ENCODE results near the gene MTX1. TPM values are rescaled to one million over a fixed set of nuclear protein-coding genes. Genes with fewer than 3 reads are reported as not detected.
"Not testable (repeated sequence)": the region's sequence is repeated elsewhere in the genome, so short reads cannot be mapped to it uniquely, and the experiment has no call there.

The MTX1 gene
- total and polyA plus RNA-seq, 3 donors from 2014 or later: 77.1 to 161 (median 118) TPM

DNA sequence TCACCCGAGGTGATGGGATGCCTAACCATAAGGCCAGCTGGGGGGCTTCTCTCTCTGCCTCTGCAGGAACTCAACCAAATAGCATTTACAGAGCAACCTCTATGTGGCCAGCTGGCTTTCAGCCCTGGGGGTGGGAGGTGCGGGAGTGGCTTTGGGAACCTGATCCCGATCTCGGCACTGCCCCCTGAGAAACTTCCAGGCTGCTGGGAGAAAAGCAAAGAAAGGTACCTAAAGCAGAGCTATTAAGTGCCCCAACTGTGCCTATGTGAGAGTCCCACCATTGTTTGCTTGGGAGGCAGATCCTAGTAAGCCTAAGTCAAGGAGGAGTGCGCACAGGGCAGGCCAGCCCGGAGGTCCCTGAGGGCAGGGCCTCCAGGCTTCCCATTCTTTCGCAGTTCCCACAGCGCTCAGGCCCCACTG is 42.4 kb upstream of the MTX1 start:
- Histone ChIP-seq H3K4me1 (peaks cover 22% of the 10 kb centered on the region), H3K9me3 (no peaks in the 10 kb centered on the region), H3K27me3 (no peaks in the 10 kb centered on the region), H3K4me3 (no peak overlapping the region), H3K27ac (no peak overlapping the region), H3K36me3 (ENCODE audit: low read depth, missing control alignments) (no peaks in the 10 kb centered on the region)
- TF ChIP-seq CTCF (IDR thresholded peaks at IDR 0.05) (no peak), POLR2A (IDR thresholded peaks at IDR 0.05) (no peak)
- intact Hi-C loops (cut with DNase I; ENCODE audit: low total_unique reads): loop anchor here (5.0 kb wide), 1 partner anchor 74 kb away; no protein-coding TSS in a partner anchor
- 42% methylated on average over 8 of the region's 8 CpGs for WGBS, 2 donors
- DNase-seq: no peak

GRCh38 chr1:155166471-155167165 is 41.9 kb upstream of the MTX1 start:
- no peaks in the 10 kb centered on the region for H3K27me3 ChIP-seq
- no peaks in the 10 kb centered on the region for H3K9me3 ChIP-seq
- WGBS, 2 donors: 6 to 7% methylated on average over 17 to 27 of the region's 27 CpGs
- no peaks in the 10 kb centered on the region for H3K36me3 ChIP-seq (ENCODE audit: low read depth, missing control alignments)
- H3K4me1 ChIP-seq: peaks cover 22% of the 10 kb centered on the region
- intact Hi-C loops (cut with DNase I; ENCODE audit: low total_unique reads): loop anchor here (5.0 kb wide), 1 partner anchor 74 kb away; no protein-coding TSS in a partner anchor
- no peak for TF ChIP-seq POLR2A (IDR thresholded peaks at IDR 0.05)
- DNase-seq: peak; percentile 50
- no peak overlapping the region for H3K27ac ChIP-seq
- no peak overlapping the region for H3K4me3 ChIP-seq

DNA sequence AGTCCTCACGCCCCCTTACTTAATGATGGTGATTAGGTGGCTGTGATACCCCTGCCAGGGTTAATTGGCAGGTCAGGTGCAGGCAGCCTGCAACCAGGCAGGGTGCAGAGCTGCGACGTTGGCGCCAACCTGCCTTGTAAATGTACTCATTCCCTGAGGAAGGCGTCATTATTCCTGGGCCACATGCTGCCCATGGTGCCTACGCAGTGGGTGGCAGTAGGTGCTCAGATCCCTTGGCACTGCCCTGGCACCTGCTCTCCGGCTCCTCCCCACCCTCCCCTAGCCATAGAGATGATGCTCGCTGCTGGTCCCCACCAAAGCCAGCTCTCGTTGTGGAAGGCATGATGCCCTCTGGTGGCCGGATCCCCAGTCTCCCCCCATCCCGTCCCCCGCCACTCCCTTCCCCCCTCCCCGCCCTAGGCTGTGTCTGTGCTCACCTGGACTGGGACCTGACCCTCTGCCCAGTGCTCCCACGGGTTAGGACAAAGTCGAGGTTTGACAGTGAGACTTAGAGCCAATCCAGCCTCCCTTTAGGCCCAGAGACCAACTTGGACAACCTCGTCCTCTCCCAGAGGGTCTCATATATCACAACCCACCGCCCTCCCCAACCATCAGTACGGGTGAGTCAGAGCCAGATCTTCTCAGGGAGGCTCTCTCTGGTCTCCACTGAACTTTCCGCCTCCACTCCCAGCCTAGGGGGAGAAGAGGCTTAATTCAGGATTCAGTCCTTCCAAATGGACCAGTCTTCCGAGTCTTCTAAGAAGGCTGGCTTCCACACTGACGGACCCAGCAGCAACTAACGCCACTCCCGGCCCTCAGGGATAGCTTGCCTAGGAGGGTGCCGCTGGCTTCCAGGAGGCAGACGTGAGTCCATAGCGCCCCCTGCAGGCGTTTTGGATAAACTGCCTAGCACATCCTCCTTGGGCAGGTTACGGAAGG is 41.1 kb upstream of the MTX1 start:
- intact Hi-C loops (cut with DNase I; ENCODE audit: low total_unique reads): loop anchor here (5.0 kb wide), 1 partner anchor 75 kb away; no protein-coding TSS in a partner anchor
- H3K27ac ChIP-seq: peak overlapping the region in 1 of 2 donors; percentile 45
- H3K36me3 ChIP-seq (ENCODE audit: low read depth, missing control alignments): no peaks in the 10 kb centered on the region
- no peaks in the 10 kb centered on the region for H3K27me3 ChIP-seq
- TF ChIP-seq POLR2A (IDR thresholded peaks at IDR 0.05) (no peak), CTCF (IDR thresholded peaks at IDR 0.05) (peak; percentile 90 to 91 (median 90))
- 6 to 7% methylated on average over 19 to 28 of the region's 28 CpGs for WGBS, 2 donors
- DNase-seq: peak; percentile 93
- H3K9me3 ChIP-seq: no peaks in the 10 kb centered on the region
- no peak overlapping the region for H3K4me3 ChIP-seq
- peaks cover 26% of the 10 kb centered on the region for H3K4me1 ChIP-seq

DNA sequence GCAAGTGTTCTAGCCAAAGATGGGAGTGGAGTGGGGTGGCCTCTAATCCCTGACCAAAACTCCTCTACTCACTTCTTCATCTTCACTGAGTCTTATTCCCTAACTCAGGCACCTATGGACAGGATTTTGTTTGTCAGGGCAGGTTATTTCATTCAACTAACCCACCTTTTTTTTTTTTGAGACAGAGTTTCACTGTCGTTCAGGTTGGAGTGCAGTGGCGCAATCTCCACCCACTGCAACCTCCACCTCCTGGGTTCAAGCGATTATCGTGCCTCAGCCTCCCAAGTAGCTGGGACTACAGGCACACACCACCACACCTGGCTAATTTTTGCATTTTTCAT is 40.4 kb upstream of the MTX1 start:
- intact Hi-C loops (cut with DNase I; ENCODE audit: low total_unique reads): loop anchor here (5.0 kb wide), 1 partner anchor 76 kb away; no protein-coding TSS in a partner anchor
- H3K4me1 ChIP-seq: peaks cover 28% of the 10 kb centered on the region
- H3K36me3 ChIP-seq (ENCODE audit: low read depth, missing control alignments); H3K9me3 ChIP-seq; H3K27ac ChIP-seq; H3K4me3 ChIP-seq; H3K27me3 ChIP-seq; DNase-seq: not testable (repeated sequence)
- WGBS, 2 donors: 44 to 54% methylated on average over 4 of the region's 4 CpGs

DNA sequence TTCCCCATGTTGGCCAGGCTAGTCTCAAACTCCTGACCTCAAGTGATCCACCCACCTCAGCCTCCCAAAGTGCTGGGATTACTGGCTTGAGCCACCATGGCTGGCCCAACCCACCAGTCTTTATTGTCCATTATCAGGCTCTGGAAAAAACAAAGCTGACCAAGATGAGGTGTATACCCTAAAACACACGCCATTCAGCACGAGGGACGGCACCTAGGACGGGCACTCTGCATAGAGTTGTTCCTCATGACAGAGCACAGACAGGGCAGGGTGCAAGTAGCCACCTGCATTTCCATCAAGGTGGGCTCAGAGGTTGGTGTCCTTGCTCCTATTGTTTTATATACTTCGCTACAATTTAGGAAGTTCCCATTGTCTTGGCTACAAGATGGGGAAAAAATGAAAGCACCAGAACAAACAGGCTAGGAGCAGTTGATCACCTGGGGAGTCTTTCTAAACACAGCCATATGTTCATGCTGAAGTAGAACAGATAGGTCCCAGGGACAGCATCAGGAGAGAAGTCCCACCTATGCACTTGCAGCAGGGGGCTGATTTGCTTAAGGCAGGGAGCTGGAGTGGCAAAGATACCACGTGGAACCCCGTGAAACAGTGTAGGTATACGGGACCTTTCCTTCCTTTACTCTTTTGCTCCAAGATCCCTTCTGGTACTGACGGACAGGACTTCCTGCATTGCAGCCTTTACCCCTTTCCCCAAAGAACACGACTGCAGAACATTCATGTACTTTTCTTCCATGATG is 39.9 kb upstream of the MTX1 start:
- WGBS, 2 donors: 68 to 79% methylated on average over 10 of the region's 10 CpGs
- no peak overlapping the region for H3K4me3 ChIP-seq
- H3K36me3 ChIP-seq (ENCODE audit: low read depth, missing control alignments): no peaks in the 10 kb centered on the region
- DNase-seq: no peak
- H3K4me1 ChIP-seq: peaks cover 28% of the 10 kb centered on the region
- intact Hi-C loops (cut with DNase I; ENCODE audit: low total_unique reads): loop anchor here (5.0 kb wide), 1 partner anchor 76 kb away; no protein-coding TSS in a partner anchor
- no peaks in the 10 kb centered on the region for H3K27me3 ChIP-seq
- H3K9me3 ChIP-seq: no peaks in the 10 kb centered on the region
- TF ChIP-seq CTCF (IDR thresholded peaks at IDR 0.05) (no peak), POLR2A (IDR thresholded peaks at IDR 0.05) (no peak)
- no peak overlapping the region for H3K27ac ChIP-seq

Measured in testis (tissue), 3 donors.